Colonic mucosa (tissue), 4 donors: ENCODE data around the gene SLC25A19. TPM values are rescaled to one million over a fixed set of nuclear protein-coding genes. Genes with fewer than 3 reads are reported as not detected.

ENCODE experiments used
- DNase-seq: peaks from one replicate; pipeline ENCODE4 v3.0.0-alpha.2; 2020
- H3K27ac ChIP-seq: fragments of 200-600 bp; one replicate; pipeline ENCODE4 v1.8.0; 2021
- H3K27me3 ChIP-seq: fragments of 200-600 bp; one replicate; pipeline ENCODE4 v1.8.0; 2021
- H3K36me3 ChIP-seq: fragments of 200-600 bp; one replicate; pipeline ENCODE4 v1.8.0; 2021
- H3K4me1 ChIP-seq: fragments of 200-600 bp; one replicate; pipeline ENCODE4 v1.8.0; 2021; ENCODE audit warnings: mild to moderate bottlenecking
- H3K4me3 ChIP-seq: fragments of 200-600 bp; one replicate; pipeline ENCODE4 v1.8.0; 2021
- H3K9ac ChIP-seq, 2 donors: one replicate each; pipeline ENCODE4 v1.7.0; 2013; ENCODE audit warnings: control low read depth in 2 of 2, low read depth in 2 of 2, low read length in 2 of 2
- H3K9me3 ChIP-seq: fragments of 200-600 bp; one replicate; pipeline ENCODE4 v1.8.0; 2021
- CTCF ChIP-seq: fragments of 200-600 bp; IDR thresholded peaks from one replicate; pipeline ENCODE4 v1.8.0; 2022; ENCODE audit warnings: antibody characterized with exemption, mild to moderate bottlenecking
- intact Hi-C: fragments of 100-400 bp; cut with DNase I; formaldehyde crosslinking; loops from one replicate; pipeline ENCODE4 v1.14.1; 2022
- total RNA-seq, 2 donors: library from RNA; stranded (reverse); fragmentation: NEBNext Ultra II Directional in 1 of 2; extraction: Animal tissue kit (Norgen Biotek cat#: 25700) in 1 of 2; gene quantifications; one replicate each; pipeline ENCODE4 v1.2.1, GENCODE V29; 2021
- donor health status: healthy.
- donor health status: DM: no; HTN: no; CAD: no.
- donor health status: DM: no; HTN: no; CAD: no.

Gene SLC25A19
- total RNA-seq, 2 donors from 2014 or later: 9.8 to 24.8 TPM

GRCh38 chr17:75277664-75278071 lies 11.6 kb downstream of the SLC25A19 start:
- intact Hi-C loops: no loop called here
- no peaks in the 10 kb centered on the region for H3K36me3 ChIP-seq
- no peak overlapping the region for H3K4me3 ChIP-seq
- TF ChIP-seq CTCF: no peak
- no peak for DNase-seq
- H3K9ac ChIP-seq: no peak overlapping the region
- H3K27me3 ChIP-seq: no peaks in the 10 kb centered on the region
- H3K9me3 ChIP-seq: no peaks in the 10 kb centered on the region
- H3K4me1 ChIP-seq: no peaks in the 10 kb centered on the region
- no peak overlapping the region for H3K27ac ChIP-seq

- Histone ChIP-seq H3K4me3 (no peak overlapping the region), H3K27ac (no peak overlapping the region)
- DNase-seq: no peak
Observed at GRCh38 chr17:75273977-75274708, 15.1 kb downstream of the SLC25A19 start.

GRCh38 chr17:75272848-75273184 lies 16.4 kb downstream of the SLC25A19 start:
- Histone ChIP-seq H3K9me3 (no peaks in the 10 kb centered on the region), H3K4me1 (peaks cover 4% of the 10 kb centered on the region), H3K4me3 (no peak overlapping the region), H3K27me3 (no peaks in the 10 kb centered on the region), H3K9ac (peak overlapping the region in 1 of 2 donors; percentile 78), H3K36me3 (no peaks in the 10 kb centered on the region), H3K27ac (no peak overlapping the region)
- DNase-seq: no peak
- TF ChIP-seq CTCF: no peak
- intact Hi-C loops: no loop called here

More at GRCh38 chr17:75273977-75274708, 15.1 kb downstream of the SLC25A19 start:
- intact Hi-C loops: no loop called here
- Histone ChIP-seq H3K9ac (no peak overlapping the region), H3K27me3 (no peaks in the 10 kb centered on the region), H3K4me1 (peaks cover 4% of the 10 kb centered on the region), H3K36me3 (no peaks in the 10 kb centered on the region), H3K9me3 (no peaks in the 10 kb centered on the region)
- no peak for TF ChIP-seq CTCF

- peak overlapping the region; percentile 69 for H3K27ac ChIP-seq
- H3K4me3 ChIP-seq: peak overlapping the region; percentile 92
- no peaks in the 10 kb centered on the region for H3K9me3 ChIP-seq
- intact Hi-C loops: no loop called here
- peak overlapping the region; percentile 75 to 78 for H3K9ac ChIP-seq
- DNase-seq: no peak
- TF ChIP-seq CTCF: no peak
- H3K36me3 ChIP-seq: no peaks in the 10 kb centered on the region
- H3K27me3 ChIP-seq: no peaks in the 10 kb centered on the region
- peaks cover 4% of the 10 kb centered on the region for H3K4me1 ChIP-seq
Observed at GRCh38 chr17:75271955-75272847, 17.0 kb downstream of the SLC25A19 start.

GRCh38 chr17:75271233-75271954 lies 17.8 kb downstream of the SLC25A19 start:
- Histone ChIP-seq H3K4me1 (peaks cover 4% of the 10 kb centered on the region), H3K9ac (peak overlapping the region; percentile 75 to 78), H3K4me3 (peak overlapping the region; percentile 92), H3K36me3 (no peaks in the 10 kb centered on the region), H3K27me3 (no peaks in the 10 kb centered on the region), H3K9me3 (no peaks in the 10 kb centered on the region), H3K27ac (peak overlapping the region; percentile 69)
- peak; percentile 77 for DNase-seq
- intact Hi-C loops: no loop called here
- TF ChIP-seq CTCF: peak; percentile 69
